Measurements from ENCODE around the gene FRMD4B.
"Not testable (repeated sequence)": the region's sequence is repeated elsewhere in the genome, so short reads cannot be mapped to it uniquely, and the experiment has no call there.

FRMD4B gene

GRCh38 chr3:69272556-69272955 is 113.3 kb downstream of the FRMD4B start:
- no peak overlapping the region for H3K27ac Mint-ChIP-seq
- H3K36me3 Mint-ChIP-seq (ENCODE audit: low read depth), result peaks cover 58% of the 10 kb centered on the region
- no peaks in the 10 kb centered on the region for H3K9me3 Mint-ChIP-seq
- intact Hi-C loops (cut with micrococcal nuclease), result no loop called here
- H3K4me3 Mint-ChIP-seq, result no peak overlapping the region
- H3K27me3 Mint-ChIP-seq, result no peaks in the 10 kb centered on the region
- no peaks in the 10 kb centered on the region for H3K4me1 Mint-ChIP-seq (ENCODE audit: low read depth)

GRCh38 chr3:69271098-69271497 is 114.8 kb downstream of the FRMD4B start:
- no peak overlapping the region for H3K4me3 Mint-ChIP-seq
- peaks cover 57% of the 10 kb centered on the region for H3K36me3 Mint-ChIP-seq (ENCODE audit: low read depth)
- intact Hi-C loops (cut with micrococcal nuclease), result no loop called here
- no peaks in the 10 kb centered on the region for H3K4me1 Mint-ChIP-seq (ENCODE audit: low read depth)
- H3K27me3 Mint-ChIP-seq, result no peaks in the 10 kb centered on the region
- H3K27ac Mint-ChIP-seq, result no peak overlapping the region
- H3K9me3 Mint-ChIP-seq, result no peaks in the 10 kb centered on the region

- no peak overlapping the region for H3K4me3 Mint-ChIP-seq
- H3K9me3 Mint-ChIP-seq, result no peaks in the 10 kb centered on the region
- H3K36me3 Mint-ChIP-seq (ENCODE audit: low read depth), result peaks cover 70% of the 10 kb centered on the region
- intact Hi-C loops (cut with micrococcal nuclease), result no loop called here
- no peaks in the 10 kb centered on the region for H3K27me3 Mint-ChIP-seq
- H3K27ac Mint-ChIP-seq, result no peak overlapping the region
- H3K4me1 Mint-ChIP-seq (ENCODE audit: low read depth), result no peaks in the 10 kb centered on the region
Observed at GRCh38 chr3:69266585-69266984, 119.3 kb downstream of the FRMD4B start.

GRCh38 chr3:69266071-69266470 is 119.8 kb downstream of the FRMD4B start:
- H3K27ac Mint-ChIP-seq; H3K4me3 Mint-ChIP-seq; H3K27me3 Mint-ChIP-seq; H3K4me1 Mint-ChIP-seq (ENCODE audit: low read depth); H3K9me3 Mint-ChIP-seq; intact Hi-C loops (cut with micrococcal nuclease): not testable (repeated sequence)
- H3K36me3 Mint-ChIP-seq (ENCODE audit: low read depth), result peaks cover 72% of the 10 kb centered on the region

GRCh38 chr3:69260843-69261405 is 125.0 kb downstream of the FRMD4B start:
- H3K27me3 Mint-ChIP-seq; H3K9me3 Mint-ChIP-seq; H3K27ac Mint-ChIP-seq; H3K4me3 Mint-ChIP-seq; H3K4me1 Mint-ChIP-seq (ENCODE audit: low read depth); intact Hi-C loops (cut with micrococcal nuclease): not testable (repeated sequence)
- peaks cover 53% of the 10 kb centered on the region for H3K36me3 Mint-ChIP-seq (ENCODE audit: low read depth)

- intact Hi-C loops (cut with micrococcal nuclease), result no loop called here
- H3K4me1 Mint-ChIP-seq (ENCODE audit: low read depth), result no peaks in the 10 kb centered on the region
- H3K36me3 Mint-ChIP-seq (ENCODE audit: low read depth), result peaks cover 52% of the 10 kb centered on the region
- H3K27ac Mint-ChIP-seq, result no peak overlapping the region
- no peaks in the 10 kb centered on the region for H3K9me3 Mint-ChIP-seq
- no peak overlapping the region for H3K4me3 Mint-ChIP-seq
- H3K27me3 Mint-ChIP-seq, result no peaks in the 10 kb centered on the region
Observed at GRCh38 chr3:69260216-69260787, 125.6 kb downstream of the FRMD4B start.

DNA sequence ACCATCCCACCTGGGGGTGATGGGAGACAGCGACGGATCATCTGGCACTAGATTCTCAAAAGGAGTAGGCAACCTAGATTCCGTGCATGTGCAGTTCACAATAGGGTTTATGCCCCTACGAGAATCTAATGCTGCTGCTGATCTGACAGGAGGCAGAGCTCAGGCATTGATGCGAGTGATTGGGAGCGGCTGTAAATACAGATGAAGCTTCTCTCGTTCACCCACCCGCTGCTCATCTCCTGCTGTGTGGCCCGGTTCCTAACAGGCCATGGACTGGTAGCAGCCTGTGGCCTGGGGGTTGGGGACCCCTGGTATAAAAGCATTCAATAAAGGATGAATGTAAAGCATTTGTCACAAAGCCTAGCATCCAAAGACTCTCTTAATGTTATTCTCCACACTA is 126.8 kb downstream of the FRMD4B start:
- H3K36me3 Mint-ChIP-seq (ENCODE audit: low read depth), result peaks cover 43% of the 10 kb centered on the region
- no peak overlapping the region for H3K27ac Mint-ChIP-seq
- no peaks in the 10 kb centered on the region for H3K4me1 Mint-ChIP-seq (ENCODE audit: low read depth)
- H3K9me3 Mint-ChIP-seq, result no peaks in the 10 kb centered on the region
- H3K27me3 Mint-ChIP-seq, result no peaks in the 10 kb centered on the region
- H3K4me3 Mint-ChIP-seq, result no peak overlapping the region
- intact Hi-C loops (cut with micrococcal nuclease), result no loop called here

- peaks cover 45% of the 10 kb centered on the region for H3K36me3 Mint-ChIP-seq (ENCODE audit: low read depth)
- no peaks in the 10 kb centered on the region for H3K9me3 Mint-ChIP-seq
- H3K27ac Mint-ChIP-seq, result peak overlapping the region; percentile 21
- no peaks in the 10 kb centered on the region for H3K27me3 Mint-ChIP-seq
- intact Hi-C loops (cut with micrococcal nuclease), result loop anchor here (2.0 kb wide), 1 partner anchor 13 kb away; no protein-coding TSS in a partner anchor
- no peak overlapping the region for H3K4me3 Mint-ChIP-seq
- no peaks in the 10 kb centered on the region for H3K4me1 Mint-ChIP-seq (ENCODE audit: low read depth)
Observed at GRCh38 chr3:69255928-69256327, 130.0 kb downstream of the FRMD4B start.

- no peaks in the 10 kb centered on the region for H3K27me3 Mint-ChIP-seq
- peaks cover 39% of the 10 kb centered on the region for H3K36me3 Mint-ChIP-seq (ENCODE audit: low read depth)
- H3K4me3 Mint-ChIP-seq, result no peak overlapping the region
- no peak overlapping the region for H3K27ac Mint-ChIP-seq
- H3K4me1 Mint-ChIP-seq (ENCODE audit: low read depth), result no peaks in the 10 kb centered on the region
- H3K9me3 Mint-ChIP-seq, result no peaks in the 10 kb centered on the region
- intact Hi-C loops (cut with micrococcal nuclease), result loop anchor here (2.0 kb wide), 1 partner anchor 14 kb away; no protein-coding TSS in a partner anchor
Observed at GRCh38 chr3:69254351-69254750, 131.5 kb downstream of the FRMD4B start.

- Mint-ChIP-seq H3K27ac (no peak overlapping the region), H3K9me3 (no peaks in the 10 kb centered on the region), H3K27me3 (no peaks in the 10 kb centered on the region), H3K36me3 (ENCODE audit: low read depth) (peaks cover 52% of the 10 kb centered on the region), H3K4me3 (no peak overlapping the region), H3K4me1 (ENCODE audit: low read depth) (no peaks in the 10 kb centered on the region)
- intact Hi-C loops (cut with micrococcal nuclease), result no loop called here
Observed at GRCh38 chr3:69252631-69253030, 133.3 kb downstream of the FRMD4B start.

GRCh38 chr3:69252141-69252540 is 133.7 kb downstream of the FRMD4B start:
- H3K27me3 Mint-ChIP-seq, result no peaks in the 10 kb centered on the region
- H3K27ac Mint-ChIP-seq, result no peak overlapping the region
- H3K4me3 Mint-ChIP-seq, result no peak overlapping the region
- intact Hi-C loops (cut with micrococcal nuclease), result no loop called here
- no peaks in the 10 kb centered on the region for H3K4me1 Mint-ChIP-seq (ENCODE audit: low read depth)
- H3K9me3 Mint-ChIP-seq, result no peaks in the 10 kb centered on the region
- H3K36me3 Mint-ChIP-seq (ENCODE audit: low read depth), result peaks cover 57% of the 10 kb centered on the region

- H3K27me3 Mint-ChIP-seq, result no peaks in the 10 kb centered on the region
Observed at GRCh38 chr3:69251078-69251805, 134.6 kb downstream of the FRMD4B start.

GRCh38 chr3:69250014-69250413 is 135.9 kb downstream of the FRMD4B start:
- no peaks in the 10 kb centered on the region for H3K27me3 Mint-ChIP-seq
- peaks cover 69% of the 10 kb centered on the region for H3K36me3 Mint-ChIP-seq (ENCODE audit: low read depth)
- intact Hi-C loops (cut with micrococcal nuclease), result no loop called here
- no peaks in the 10 kb centered on the region for H3K4me1 Mint-ChIP-seq (ENCODE audit: low read depth)
- no peak overlapping the region for H3K4me3 Mint-ChIP-seq
- no peak overlapping the region for H3K27ac Mint-ChIP-seq
- no peaks in the 10 kb centered on the region for H3K9me3 Mint-ChIP-seq

More at GRCh38 chr3:69251078-69251805, 134.6 kb downstream of the FRMD4B start:
- intact Hi-C loops (cut with micrococcal nuclease), result no loop called here
- Mint-ChIP-seq H3K27ac (no peak overlapping the region), H3K9me3 (no peaks in the 10 kb centered on the region), H3K4me3 (no peak overlapping the region), H3K36me3 (ENCODE audit: low read depth) (peaks cover 65% of the 10 kb centered on the region), H3K4me1 (ENCODE audit: low read depth) (no peaks in the 10 kb centered on the region)

- intact Hi-C loops (cut with micrococcal nuclease), result no loop called here
- Mint-ChIP-seq H3K4me1 (ENCODE audit: low read depth) (no peaks in the 10 kb centered on the region), H3K36me3 (ENCODE audit: low read depth) (peaks cover 74% of the 10 kb centered on the region), H3K27ac (no peak overlapping the region), H3K4me3 (no peak overlapping the region), H3K9me3 (no peaks in the 10 kb centered on the region), H3K27me3 (no peaks in the 10 kb centered on the region)
Observed at GRCh38 chr3:69249001-69249400, 136.9 kb downstream of the FRMD4B start.
